GM19099 (cell line): ENCODE data around the gene SF3A1.

ENCODE experiments used
- POLR2A ChIP-seq: IDR thresholded peaks from 3 replicates; pipeline ENCODE4 v1.6.1; 2011; ENCODE audit warnings: low read depth; ENCODE audit not compliant: insufficient read length; ENCODE audit errors: extremely low read depth

The SF3A1 gene

GRCh38 chr22:30323246-30323645 is 33.4 kb downstream of the SF3A1 start:
- TF ChIP-seq POLR2A: no peak

DNA sequence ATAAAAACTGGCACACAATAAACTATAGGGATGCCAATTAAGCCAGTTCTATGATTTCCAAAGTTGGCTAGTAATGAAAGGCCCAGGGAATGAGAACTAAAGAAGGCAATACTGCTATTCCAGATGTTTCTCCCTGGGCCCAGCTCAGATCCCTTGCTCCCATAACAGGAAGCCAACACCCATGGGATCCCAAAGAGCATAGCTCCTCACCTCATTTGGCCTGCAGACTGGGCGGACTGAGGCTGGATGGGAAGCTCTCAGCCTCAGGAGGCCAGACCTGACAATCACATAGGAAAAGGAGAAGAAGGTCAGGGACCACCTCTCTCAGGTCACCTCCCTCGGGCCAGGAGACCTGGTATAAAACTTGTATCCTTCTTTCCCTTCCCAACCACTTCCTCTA is 35.2 kb downstream of the SF3A1 start:
- no peak for TF ChIP-seq POLR2A

DNA sequence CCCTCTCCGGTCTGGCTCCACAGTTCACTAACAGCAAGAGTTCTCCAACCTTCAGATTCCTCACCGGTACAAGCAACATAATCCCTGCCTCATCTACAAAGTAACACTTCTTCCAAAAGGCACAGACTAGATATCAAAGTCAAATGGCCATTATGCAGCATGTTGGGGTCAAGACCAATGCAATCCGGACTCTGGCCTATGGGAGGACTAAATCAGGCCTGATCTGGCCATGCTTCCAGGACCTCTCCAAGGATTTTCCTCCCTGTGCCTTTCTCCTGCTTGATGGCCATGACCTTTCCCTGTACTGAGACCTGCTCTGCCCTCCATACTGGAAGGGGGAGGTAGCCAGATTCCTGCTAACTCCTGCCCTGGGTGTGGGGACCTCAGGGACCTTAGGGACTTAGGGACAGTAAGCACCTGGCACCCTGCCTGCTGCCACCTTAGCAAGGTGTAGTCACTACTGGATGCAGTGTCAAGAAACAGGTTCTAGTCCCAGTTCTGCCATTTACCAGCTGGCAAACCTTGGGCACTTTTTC is 36.6 kb downstream of the SF3A1 start:
- TF ChIP-seq POLR2A: no peak

DNA sequence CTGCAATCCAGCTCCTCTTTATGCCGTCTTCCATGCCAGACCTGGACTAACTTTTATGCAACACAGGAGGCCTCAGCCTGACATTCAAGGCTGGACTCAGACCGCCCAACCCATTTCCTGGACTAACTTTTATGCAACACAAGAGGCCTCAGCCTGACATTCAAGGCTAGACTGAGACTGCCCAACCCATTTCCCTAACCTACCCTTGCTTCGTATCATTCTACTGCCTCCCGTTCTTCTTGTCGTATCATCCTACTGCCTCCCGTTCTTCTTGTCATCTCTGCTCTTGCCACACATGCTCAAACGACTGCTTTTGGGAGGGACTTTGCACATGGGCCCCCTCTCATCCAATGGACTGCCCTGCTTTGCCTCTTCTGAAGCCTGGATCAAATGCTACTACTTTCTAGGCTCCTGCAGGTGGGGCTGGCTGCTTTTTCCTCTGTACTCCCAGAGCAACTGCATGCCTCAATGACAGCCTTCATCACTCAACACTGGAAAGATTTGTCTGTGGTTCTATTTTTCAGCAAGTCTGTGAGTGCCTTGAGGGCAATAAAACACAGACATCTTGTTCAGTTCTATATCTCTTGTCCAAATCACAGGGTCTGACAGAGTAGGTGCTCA is 37.8 kb downstream of the SF3A1 start:
- TF ChIP-seq POLR2A: no peak

DNA sequence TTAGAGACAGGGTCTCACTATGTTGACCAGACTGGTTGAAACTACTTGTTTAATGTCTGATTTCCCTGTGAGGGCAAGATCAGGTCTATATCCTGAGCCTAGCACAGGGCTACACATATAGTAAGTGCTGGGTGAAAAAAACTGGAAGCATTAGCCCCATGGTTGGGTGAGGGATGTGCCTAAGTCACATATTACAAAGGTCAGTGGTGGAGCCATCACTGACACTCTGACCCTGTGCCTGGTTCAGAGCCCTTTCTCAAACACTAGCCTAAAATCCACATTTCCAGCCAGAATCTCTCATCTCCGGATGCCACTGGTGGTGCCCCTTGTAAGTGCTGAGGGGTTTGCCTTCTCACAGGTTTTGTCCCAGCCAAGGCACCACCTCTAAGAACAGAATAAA is 38.9 kb downstream of the SF3A1 start:
- TF ChIP-seq POLR2A: no peak

- TF ChIP-seq POLR2A: no peak
Observed at GRCh38 chr22:30315962-30316576, 40.6 kb downstream of the SF3A1 start.

DNA sequence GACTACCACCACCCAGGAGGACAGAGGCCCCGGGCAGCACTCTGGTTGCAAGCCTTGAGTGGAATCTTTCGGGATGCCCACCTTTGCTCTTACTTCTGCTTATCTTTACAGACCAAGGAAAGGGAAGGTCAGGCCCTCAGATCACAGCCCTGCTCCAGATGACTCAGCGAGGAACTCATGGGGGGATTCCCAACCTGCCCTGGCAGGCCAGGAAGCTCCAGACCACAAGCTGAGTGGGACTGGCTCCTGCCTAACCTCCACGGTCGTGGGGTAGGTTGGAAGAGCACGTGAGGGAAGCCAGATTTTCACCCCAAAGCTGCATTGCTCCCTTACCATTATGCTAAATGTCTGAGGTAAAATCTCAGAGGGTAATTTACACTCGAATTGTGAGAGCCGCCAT is 41.8 kb downstream of the SF3A1 start:
- no peak for TF ChIP-seq POLR2A

DNA sequence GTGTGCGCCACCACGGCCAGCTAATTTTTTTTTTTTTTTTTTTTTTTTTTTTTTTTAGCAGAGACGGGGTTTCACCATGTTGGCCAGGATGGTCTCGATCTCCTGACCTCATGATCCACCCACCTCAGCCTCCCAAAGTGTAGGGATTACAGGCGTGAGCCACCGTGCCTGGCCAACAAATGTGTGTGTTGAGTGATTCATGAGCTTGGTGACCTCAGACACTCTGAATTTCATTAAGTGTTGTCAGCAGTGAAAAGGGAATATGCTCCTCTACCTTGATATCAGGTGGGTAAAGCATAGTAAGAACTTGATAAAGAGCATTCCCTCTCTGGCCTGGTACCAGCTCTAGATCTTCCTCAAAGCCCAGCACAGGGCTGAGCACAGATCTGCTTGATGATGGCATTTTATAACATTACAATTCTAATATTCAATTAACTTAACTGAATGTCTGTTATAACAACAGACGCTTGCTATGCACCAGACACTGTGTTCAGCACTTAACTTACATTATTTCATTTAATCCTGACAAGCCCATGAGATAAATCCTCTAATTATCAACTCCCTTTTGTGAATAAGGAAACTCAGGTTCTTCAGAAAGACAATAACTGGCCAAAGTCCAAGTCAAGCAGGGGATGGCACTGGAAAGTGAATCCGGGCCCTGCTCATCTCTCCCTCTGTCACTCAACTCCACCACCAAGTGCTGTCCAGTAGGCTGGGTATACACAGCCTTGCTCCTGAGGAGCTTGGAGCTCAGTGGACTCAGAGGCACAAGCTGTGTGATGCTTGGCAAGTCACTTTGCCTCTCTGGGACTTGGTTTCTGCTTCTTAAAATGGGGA is 42.9 kb downstream of the SF3A1 start:
- TF ChIP-seq POLR2A: no peak

- TF ChIP-seq POLR2A: no peak
Observed at GRCh38 chr22:30312053-30312452, 44.6 kb downstream of the SF3A1 start.

- TF ChIP-seq POLR2A: no peak
Observed at GRCh38 chr22:30310881-30311771, 45.6 kb downstream of the SF3A1 start.

GRCh38 chr22:30309951-30310741 is 46.5 kb downstream of the SF3A1 start:
- TF ChIP-seq POLR2A: no peak

DNA sequence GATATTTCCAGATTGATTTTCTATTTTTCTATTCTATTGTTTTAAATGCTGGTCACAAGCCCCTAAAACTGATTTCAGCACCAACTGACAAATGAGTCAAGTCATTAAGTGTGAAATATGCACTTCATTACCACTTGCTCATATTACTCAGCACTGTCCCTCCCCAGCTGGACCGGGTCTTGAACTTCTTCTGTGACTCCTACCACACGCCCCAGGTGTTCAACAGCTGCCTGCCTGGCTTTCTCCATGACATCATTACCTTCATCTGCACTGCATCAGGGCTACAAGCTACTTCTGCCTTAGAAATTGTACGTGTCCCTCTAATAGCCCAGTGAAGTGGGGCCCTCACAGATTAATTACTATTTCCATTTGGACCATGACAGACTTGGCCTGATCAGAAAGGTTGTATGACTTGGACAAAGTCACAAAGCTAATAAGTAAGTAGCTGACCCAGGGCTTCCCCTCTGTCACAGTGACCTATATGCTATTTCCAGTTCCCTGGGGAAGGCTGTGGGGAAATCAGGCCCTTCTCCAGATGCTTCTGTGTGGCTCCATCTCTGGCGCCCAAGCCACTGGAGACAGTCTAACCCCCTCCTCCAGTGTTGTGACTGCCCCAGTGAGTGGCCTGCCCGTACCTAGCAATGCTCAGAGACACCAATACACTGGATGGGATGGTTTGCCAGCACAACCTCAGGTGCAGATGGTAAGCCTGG is 48.0 kb downstream of the SF3A1 start:
- no peak for TF ChIP-seq POLR2A

GRCh38 chr22:30308093-30308492 is 48.6 kb downstream of the SF3A1 start:
- TF ChIP-seq POLR2A: no peak
